Lower leg skin (tissue), 4 donors: ENCODE data around the gene KIF3B. TPM values are rescaled to one million over a fixed set of nuclear protein-coding genes. Genes with fewer than 3 reads are reported as not detected.
A peak's percentile ranks its signal among the peaks of the same experiment; 100 is the strongest.

Experiments used
- DNase-seq, 2 donors: peaks; one replicate each; pipeline ENCODE4 v3.0.0-alpha.2; 2019; ENCODE audit warnings: low spot score in 2 of 2
- H3K4me3 ChIP-seq: fragments of 200-600 bp; sonication (generic); 2 replicates; pipeline ENCODE4 v1.5.1; 2017; ENCODE audit warnings: mild to moderate bottlenecking, low read depth; ENCODE audit not compliant: poor library complexity, severe bottlenecking
- CTCF ChIP-seq, 3 donors: fragments of 450-650 bp; IDR thresholded peaks; one replicate each; pipeline ENCODE4 v1.5.1; 2016; ENCODE audit warnings: antibody characterized with exemption in 3 of 3, mild to moderate bottlenecking in 3 of 3, moderate library complexity in 2 of 3
- POLR2A ChIP-seq, 2 donors: fragments of 450-650 bp; IDR thresholded peaks; one replicate each; pipeline ENCODE4 v1.6.1; 2016 to 2017; ENCODE audit warnings: antibody characterized with exemption in 2 of 2, mild to moderate bottlenecking in 1 of 2, moderate library complexity in 1 of 2
- WGBS, 2 donors: methylation state at CpG; one replicate each; pipeline ENCODE4 v1.1.5; 2018; 5-methylcytosine and 5-hydroxymethylcytosine counted together
- intact Hi-C: fragments of 100-400 bp; cut with DNase I; formaldehyde crosslinking; loops from one replicate; pipeline ENCODE4 v1.15.0; 2023; ENCODE audit warnings: low total_unique reads
- total RNA-seq, 4 donors: library from RNA; depleted of rRNA; stranded (reverse); fragments of >200 nt; gene quantifications; one replicate each; pipeline ENCODE4 v1.1.0, GENCODE V29; 2016

The KIF3B gene
- total RNA-seq: 10 to 100 TPM in 3 of 4 donors, 1 to 10 TPM in 1; 9.7 to 17.8 (median 13.1) TPM

GRCh38 chr20:32277361-32278198 is at the start of gene KIF3B:
TSS of gene KIF3B (plus strand) at chr20:32277651. CDS start at chr20:32309778, 32,127 bp downstream.
- DNase-seq: peak; percentile 83 to 97
- 2% methylated on average over 24 to 55 of the region's 62 CpGs for WGBS, 2 donors
- intact Hi-C loops: no loop called here
- TF ChIP-seq POLR2A (IDR thresholded peaks at IDR 0.05) (no peak), CTCF (IDR thresholded peaks at IDR 0.05) (no peak)
- peak within 1 kb of the TSS; percentile 96 for H3K4me3 ChIP-seq

- intact Hi-C loops: no loop called here
- TF ChIP-seq POLR2A (IDR thresholded peaks at IDR 0.05) (no peak), CTCF (IDR thresholded peaks at IDR 0.05) (no peak)
- no peak overlapping the region for H3K4me3 ChIP-seq
- DNase-seq: no peak
- 87 to 89% methylated on average over 22 of the region's 22 CpGs for WGBS, 2 donors
Measured at GRCh38 chr20:32227744-32228688, 49.4 kb upstream of the KIF3B start.

GRCh38 chr20:32229251-32229747 is 48.2 kb upstream of the KIF3B start:
- DNase-seq: no peak
- no peak for TF ChIP-seq CTCF (IDR thresholded peaks at IDR 0.05)
- no peak for TF ChIP-seq POLR2A (IDR thresholded peaks at IDR 0.05)
- intact Hi-C loops: no loop called here
- 94% methylated on average over 5 of the region's 5 CpGs for WGBS, 2 donors
- no peak overlapping the region for H3K4me3 ChIP-seq

- no peak for TF ChIP-seq CTCF (IDR thresholded peaks at IDR 0.05)
- no peak for TF ChIP-seq POLR2A (IDR thresholded peaks at IDR 0.05)
- no peak overlapping the region for H3K4me3 ChIP-seq
- DNase-seq: no peak
- 95 to 97% methylated on average over 13 of the region's 13 CpGs for whole genome bisulfite sequencing, 2 donors
- intact Hi-C loops: no loop called here
Measured at GRCh38 chr20:32230707-32231106, 46.7 kb upstream of the KIF3B start.

GRCh38 chr20:32231245-32231644 is 46.2 kb upstream of the KIF3B start:
- TF ChIP-seq CTCF (IDR thresholded peaks at IDR 0.05) (no peak), POLR2A (IDR thresholded peaks at IDR 0.05) (no peak)
- WGBS, 2 donors: 96 to 100% methylated on average over 4 of the region's 4 CpGs
- no peak overlapping the region for H3K4me3 ChIP-seq
- no peak for DNase-seq
- intact Hi-C loops: no loop called here
